ENCODE data around the gene C1orf50. TPM values are rescaled to one million over a fixed set of nuclear protein-coding genes. Genes with fewer than 3 reads are reported as not detected.

C1orf50 gene
- total RNA-seq, 1 experiment from 2014 or later = 5.1 TPM

- 0 out of 2 replicates have a peak, but pooled peaks have one; percentile 30 for TF ChIP-seq PRDM15 (CRISPR knock-in tag; IDR thresholded peaks at IDR 0.05)
- no peak for TF ChIP-seq CREB1 (CRISPR knock-in tag; IDR thresholded peaks at IDR 0.05)
- no peak for TF ChIP-seq JUN (CRISPR knock-in tag; IDR thresholded peaks at IDR 0.05)
- TF ChIP-seq IRF1 (CRISPR knock-in tag; IDR thresholded peaks at IDR 0.05) = no peak
- TF ChIP-seq CTCF (IDR thresholded peaks at IDR 0.05) = no peak
- TF ChIP-seq PREB (CRISPR knock-in tag; IDR thresholded peaks at IDR 0.05; ENCODE audit: borderline replicate concordance) = no peak
- no peak for TF ChIP-seq NFYB (CRISPR knock-in tag; conservative IDR thresholded peaks at IDR 0.05; ENCODE audit: low read depth)
- TF ChIP-seq GRHL2 (CRISPR knock-in tag; IDR thresholded peaks at IDR 0.05; ENCODE audit: insufficient replicate concordance, severe bottlenecking) = no peak
- no peak for TF ChIP-seq SMAD3 (CRISPR knock-in tag; IDR thresholded peaks at IDR 0.05; ENCODE audit: borderline replicate concordance)
- no peak for TF ChIP-seq ZNF232 (CRISPR knock-in tag; IDR thresholded peaks at IDR 0.05)
- no peak for TF ChIP-seq ZNF671 (CRISPR knock-in tag; IDR thresholded peaks at IDR 0.05)
- TF ChIP-seq ZNF219 (CRISPR knock-in tag; IDR thresholded peaks at IDR 0.05; ENCODE audit: borderline replicate concordance) = no peak
- no peak for TF ChIP-seq NR3C1 (CRISPR knock-in tag; conservative IDR thresholded peaks at IDR 0.05; ENCODE audit: low read depth)
- peak; percentile 47; the same call in 1 of the 2 replicates for TF ChIP-seq ZNF423 (CRISPR knock-in tag; IDR thresholded peaks at IDR 0.05)
- no peak for TF ChIP-seq ZBTB21 (CRISPR knock-in tag; IDR thresholded peaks at IDR 0.05; ENCODE audit: borderline replicate concordance)
These were observed 49.8 kb downstream of the C1orf50 start, which contains the start of the genes ERMAP and SVBP (continued) for GRCh38 chr1:42816585-42817439.

- DNase-seq (ENCODE audit: low spot score) (no peak), ATAC-seq (no peak)
- ChIA-PET CTCF (interaction anchor here (0.7 to 3.2 kb wide), 4 partner anchors 29 to 256 kb away, joined by 3 to 17 read pairs (median 6); partner anchors contain the start of gene ZNF691), POLR2A (interaction anchor here (0.5 to 1.3 kb wide), 3 partner anchors 14 to 107 kb away, joined by 3 to 8 read pairs (median 4); partner anchors contain the start of genes C1orf50 and P3H1)
- H3K36me3 Mint-ChIP-seq = peaks cover 9% of the 10 kb centered on the region
- peaks cover 17% of the 10 kb centered on the region for H3K4me1 Mint-ChIP-seq
- H3K27me3 Mint-ChIP-seq (ENCODE audit: low read depth) = no peaks in the 10 kb centered on the region
- no peaks in the 10 kb centered on the region for H3K9me3 Mint-ChIP-seq
- peak overlapping the region; percentile 78 for H3K4me3 Mint-ChIP-seq
- no peak overlapping the region for H3K27ac Mint-ChIP-seq
- TF ChIP-seq FOXP1 (CRISPR knock-in tag; IDR thresholded peaks at IDR 0.05; ENCODE audit: borderline replicate concordance) (no peak), SMAD3 (CRISPR knock-in tag; IDR thresholded peaks at IDR 0.05; ENCODE audit: borderline replicate concordance) (no peak), EMX1 (CRISPR knock-in tag; IDR thresholded peaks at IDR 0.05) (no peak), HMGXB4 (CRISPR knock-in tag; IDR thresholded peaks at IDR 0.05) (no peak), KAT7 (CRISPR knock-in tag; IDR thresholded peaks at IDR 0.05; ENCODE audit: borderline replicate concordance) (no peak), USF2 (CRISPR knock-in tag; IDR thresholded peaks at IDR 0.05) (no peak), ZBTB21 (CRISPR knock-in tag; IDR thresholded peaks at IDR 0.05; ENCODE audit: borderline replicate concordance) (no peak), E2F1 (CRISPR knock-in tag; IDR thresholded peaks at IDR 0.05) (no peak), MLX (CRISPR knock-in tag; IDR thresholded peaks at IDR 0.05) (no peak), ETV6 (CRISPR knock-in tag; IDR thresholded peaks at IDR 0.05) (no peak)
These were observed 50.4 kb downstream of the C1orf50 start for GRCh38 chr1:42817440-42817767.
